Measurements from ENCODE around the gene EEF1A2. TPM values are rescaled to one million over a fixed set of nuclear protein-coding genes. Genes with fewer than 3 reads are reported as not detected.

Gene EEF1A2
- total RNA-seq, 4 donors from 2014 or later = 0.75 to 5.0 (median 3.3) TPM

DNA sequence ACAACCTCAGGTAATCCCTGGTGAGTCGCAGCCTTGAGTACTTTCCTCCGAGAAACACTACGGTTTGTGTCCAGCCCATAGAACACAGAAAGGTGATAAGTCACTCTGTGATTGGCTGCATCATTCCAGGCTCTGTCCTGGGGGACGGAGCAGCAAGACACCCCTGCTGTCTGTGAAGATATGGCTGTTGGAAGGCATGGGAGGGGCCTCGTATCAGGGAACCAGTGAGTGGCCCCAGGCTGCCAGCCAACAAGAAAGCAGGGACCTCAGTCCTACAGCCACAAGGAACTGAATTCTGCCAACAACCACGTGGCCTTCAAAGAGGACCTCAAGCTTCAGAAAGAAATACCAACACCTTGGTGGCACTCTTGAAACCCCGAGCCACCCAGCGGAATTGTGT is 6.4 kb upstream of the EEF1A2 start:
- intact Hi-C loops (cut with DNase I; ENCODE audit: low total_unique reads) = no loop called here
- DNase-seq = no peak
- WGBS, 2 donors (ENCODE audit: low coverage in 1 of 2) = 53 to 83% methylated on average over 2 to 8 of the region's 8 CpGs
- H3K4me3 ChIP-seq = no peak overlapping the region
- in situ Hi-C loops (cut with MboI; ENCODE audit: low pct_ligation_motif_present in 1 of 4, low pct_unique_long_range_greater_than_20kb in 1 of 4, low sequenced_read_pairs in 3 of 4) = no loop called here
- no peaks in the 10 kb centered on the region for H3K9me3 ChIP-seq
- H3K36me3 ChIP-seq = no peaks in the 10 kb centered on the region
- no peak for TF ChIP-seq POLR2A (IDR thresholded peaks at IDR 0.05)
- no peak for TF ChIP-seq EP300 (IDR thresholded peaks at IDR 0.05; ENCODE audit: low read depth)
- TF ChIP-seq, protein P1, sequence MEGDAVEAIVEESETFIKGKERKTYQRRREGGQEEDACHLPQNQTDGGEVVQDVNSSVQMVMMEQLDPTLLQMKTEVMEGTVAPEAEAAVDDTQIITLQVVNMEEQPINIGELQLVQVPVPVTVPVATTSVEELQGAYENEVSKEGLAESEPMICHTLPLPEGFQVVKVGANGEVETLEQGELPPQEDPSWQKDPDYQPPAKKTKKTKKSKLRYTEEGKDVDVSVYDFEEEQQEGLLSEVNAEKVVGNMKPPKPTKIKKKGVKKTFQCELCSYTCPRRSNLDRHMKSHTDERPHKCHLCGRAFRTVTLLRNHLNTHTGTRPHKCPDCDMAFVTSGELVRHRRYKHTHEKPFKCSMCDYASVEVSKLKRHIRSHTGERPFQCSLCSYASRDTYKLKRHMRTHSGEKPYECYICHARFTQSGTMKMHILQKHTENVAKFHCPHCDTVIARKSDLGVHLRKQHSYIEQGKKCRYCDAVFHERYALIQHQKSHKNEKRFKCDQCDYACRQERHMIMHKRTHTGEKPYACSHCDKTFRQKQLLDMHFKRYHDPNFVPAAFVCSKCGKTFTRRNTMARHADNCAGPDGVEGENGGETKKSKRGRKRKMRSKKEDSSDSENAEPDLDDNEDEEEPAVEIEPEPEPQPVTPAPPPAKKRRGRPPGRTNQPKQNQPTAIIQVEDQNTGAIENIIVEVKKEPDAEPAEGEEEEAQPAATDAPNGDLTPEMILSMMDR (IDR thresholded peaks at IDR 0.05) = no peak
- TF ChIP-seq POLR2AphosphoS5 (IDR thresholded peaks at IDR 0.05) = no peak
- H3K27ac ChIP-seq = no peak overlapping the region
- H3K27me3 ChIP-seq = peaks cover 78% of the 10 kb centered on the region
- H3K4me1 ChIP-seq = no peaks in the 10 kb centered on the region

DNA sequence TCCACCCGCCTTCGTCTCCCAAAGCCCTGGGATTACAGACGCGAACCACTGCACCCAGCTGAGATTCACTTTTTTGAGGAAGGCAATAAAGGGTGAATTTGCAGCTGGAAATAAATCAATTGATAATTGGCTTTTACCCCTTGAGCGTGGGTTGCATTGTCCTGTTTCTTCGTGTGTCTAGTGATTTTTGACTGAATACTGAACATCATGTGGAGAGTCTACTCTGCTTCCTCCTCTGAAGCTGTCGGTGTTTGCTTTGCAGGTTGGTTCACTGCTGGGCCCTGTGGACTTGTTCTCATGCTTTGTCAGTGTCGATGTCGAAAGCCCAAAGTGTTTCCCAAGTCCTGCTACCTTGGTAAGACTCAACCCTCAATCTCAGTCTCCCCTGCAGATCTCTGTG is 5.8 kb upstream of the EEF1A2 start:
- no peaks in the 10 kb centered on the region for H3K36me3 ChIP-seq
- intact Hi-C loops (cut with DNase I; ENCODE audit: low total_unique reads) = no loop called here
- in situ Hi-C loops (cut with MboI; ENCODE audit: low pct_ligation_motif_present in 1 of 4, low pct_unique_long_range_greater_than_20kb in 1 of 4, low sequenced_read_pairs in 3 of 4) = no loop called here
- H3K4me3 ChIP-seq = no peak overlapping the region
- H3K4me1 ChIP-seq = peaks cover 0 to under 1% (median 0%) of the 10 kb centered on the region in 4 donors
- no peak for DNase-seq
- H3K27ac ChIP-seq = no peak overlapping the region
- 70 to 95% methylated on average over 2 to 9 of the region's 9 CpGs for WGBS, 2 donors (ENCODE audit: low coverage in 1 of 2)
- H3K27me3 ChIP-seq = peaks cover 78% of the 10 kb centered on the region
- no peaks in the 10 kb centered on the region for H3K9me3 ChIP-seq
- no peak for TF ChIP-seq POLR2AphosphoS5 (IDR thresholded peaks at IDR 0.05)
- TF ChIP-seq POLR2A (IDR thresholded peaks at IDR 0.05) = no peak
- no peak for TF ChIP-seq EP300 (IDR thresholded peaks at IDR 0.05; ENCODE audit: low read depth)
- TF ChIP-seq, protein P1 (IDR thresholded peaks at IDR 0.05) = no peak

DNA sequence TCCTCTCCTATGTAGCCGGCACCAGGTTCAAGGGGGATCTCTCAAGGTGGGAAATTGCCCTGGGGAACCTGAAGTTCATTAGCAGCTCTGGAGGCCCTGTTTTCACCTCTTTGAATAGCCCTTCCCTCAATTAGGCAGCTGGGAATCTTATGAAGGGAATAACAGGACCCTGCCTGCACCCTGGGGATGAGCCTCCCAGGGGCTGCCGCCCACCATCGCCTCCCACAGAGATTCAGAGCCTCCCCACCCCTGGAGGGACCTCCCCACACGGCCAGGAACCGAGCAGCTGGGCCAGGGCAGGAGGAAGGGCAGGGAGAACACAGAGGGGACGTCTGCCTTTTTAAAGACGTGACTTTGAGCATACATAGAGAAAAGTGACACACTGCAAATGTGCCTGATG is 4.6 kb upstream of the EEF1A2 start:
- in situ Hi-C loops (cut with MboI; ENCODE audit: low pct_ligation_motif_present in 1 of 4, low pct_unique_long_range_greater_than_20kb in 1 of 4, low sequenced_read_pairs in 3 of 4) = no loop called here
- 37% methylated on average over 7 of the region's 7 CpGs; no CpG with 5 or more reads in 1 of the 2 donors for WGBS, 2 donors (ENCODE audit: low coverage in 1 of 2)
- intact Hi-C loops (cut with DNase I; ENCODE audit: low total_unique reads) = no loop called here

DNA sequence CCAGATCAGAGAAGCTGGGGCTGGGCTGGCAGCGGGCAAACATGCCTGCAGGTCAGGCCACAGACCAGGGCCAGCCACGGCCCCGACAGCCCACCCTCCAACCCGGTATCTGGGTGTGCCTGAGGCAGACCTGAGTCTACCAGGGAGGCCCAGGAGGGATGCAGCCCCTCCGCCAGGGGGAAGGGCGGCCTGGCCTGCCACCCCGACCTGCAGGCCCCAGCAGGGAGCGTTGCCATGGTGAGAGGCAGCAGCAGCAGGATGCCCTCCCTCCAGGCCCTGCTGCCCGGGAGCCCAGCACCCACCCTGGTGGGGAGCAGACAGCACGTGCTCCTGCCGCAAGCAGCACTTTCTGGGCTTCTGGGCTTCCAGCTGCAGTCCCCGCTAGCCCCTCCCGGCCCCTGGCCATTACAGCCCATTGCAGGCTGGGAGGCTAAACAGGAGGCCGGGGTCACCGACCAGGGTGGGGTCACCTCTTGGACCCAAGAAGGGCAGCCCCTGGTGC is 3.8 kb upstream of the EEF1A2 start:
- in situ Hi-C loops (cut with MboI; ENCODE audit: low pct_ligation_motif_present in 1 of 4, low pct_unique_long_range_greater_than_20kb in 1 of 4, low sequenced_read_pairs in 3 of 4) = no loop called here
- H3K9me3 ChIP-seq = no peaks in the 10 kb centered on the region
- TF ChIP-seq, protein P1 (IDR thresholded peaks at IDR 0.05) = no peak
- no peak for TF ChIP-seq EP300 (IDR thresholded peaks at IDR 0.05; ENCODE audit: low read depth)
- TF ChIP-seq POLR2AphosphoS5 (IDR thresholded peaks at IDR 0.05) = no peak
- TF ChIP-seq POLR2A (IDR thresholded peaks at IDR 0.05) = no peak
- intact Hi-C loops (cut with DNase I; ENCODE audit: low total_unique reads) = no loop called here
- H3K4me1 ChIP-seq = peaks cover 0 to 12% (median 8%) of the 10 kb centered on the region in 4 donors
- peaks cover 90% of the 10 kb centered on the region for H3K27me3 ChIP-seq
- H3K36me3 ChIP-seq = no peaks in the 10 kb centered on the region
- no peak overlapping the region for H3K27ac ChIP-seq
- no peak for DNase-seq
- 49% methylated on average over 11 of the region's 15 CpGs; no CpG with 5 or more reads in 1 of the 2 donors for WGBS, 2 donors (ENCODE audit: low coverage in 1 of 2)
- no peak overlapping the region for H3K4me3 ChIP-seq

More for the DNA sequence above, 4.6 kb upstream of the EEF1A2 start:
- TF ChIP-seq, protein P1 (IDR thresholded peaks at IDR 0.05) = no peak
- TF ChIP-seq EP300 (IDR thresholded peaks at IDR 0.05; ENCODE audit: low read depth) (no peak), POLR2A (IDR thresholded peaks at IDR 0.05) (no peak), POLR2AphosphoS5 (IDR thresholded peaks at IDR 0.05) (no peak)
- Histone ChIP-seq H3K9me3 (no peaks in the 10 kb centered on the region), H3K4me1 (peaks cover 0 to 6% (median 2%) of the 10 kb centered on the region in 4 donors), H3K27ac (no peak overlapping the region), H3K4me3 (no peak overlapping the region), H3K36me3 (no peaks in the 10 kb centered on the region), H3K27me3 (peaks cover 86% of the 10 kb centered on the region)
- no peak for DNase-seq

Measured in transverse colon (tissue), 4 donors.